GM18520 (cell line): ENCODE results near the gene LIX1L.

Experiments
- ATAC-seq: cut with Tn5 transposase; IDR thresholded peaks from one replicate; pipeline ENCODE4 v1.9.1; 2021; ENCODE audit not compliant: unreplicated experiment

LIX1L gene

DNA sequence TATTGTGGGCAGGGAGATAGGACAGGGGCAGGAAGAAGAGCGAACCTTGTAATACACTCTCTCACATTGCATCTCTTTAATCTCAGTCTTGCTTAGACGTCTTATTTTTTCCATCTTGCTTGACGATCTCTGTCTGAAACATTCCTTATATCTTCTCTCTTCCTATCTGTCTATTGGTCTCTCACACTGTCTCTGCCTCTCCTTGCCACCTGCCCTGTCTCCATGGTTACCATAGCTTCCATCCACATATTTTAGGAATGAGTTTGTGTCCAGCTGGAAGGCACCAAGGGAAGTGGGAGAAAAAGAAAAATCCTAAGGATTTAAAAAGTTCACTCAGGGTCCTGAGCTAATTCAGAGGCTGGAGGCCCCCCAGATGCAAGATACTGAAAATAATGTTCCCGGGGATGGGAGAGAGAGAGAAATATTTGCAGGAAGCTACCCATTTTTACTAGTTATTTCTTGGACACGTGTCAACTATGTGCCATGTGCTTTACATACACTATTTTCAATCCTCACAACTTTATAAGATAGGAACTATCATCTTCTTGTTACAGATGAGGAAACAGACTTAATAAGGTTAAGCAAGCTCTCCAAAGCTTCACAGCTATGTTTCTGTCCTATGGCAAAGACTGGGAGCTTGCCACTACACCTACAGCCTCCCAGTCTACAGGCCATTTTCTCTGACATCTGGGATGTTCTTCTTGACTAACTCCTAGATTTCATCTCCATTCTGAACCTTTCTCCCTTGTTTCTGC lies 5.6 kb upstream of the LIX1L start:
- ATAC-seq, result no peak

DNA sequence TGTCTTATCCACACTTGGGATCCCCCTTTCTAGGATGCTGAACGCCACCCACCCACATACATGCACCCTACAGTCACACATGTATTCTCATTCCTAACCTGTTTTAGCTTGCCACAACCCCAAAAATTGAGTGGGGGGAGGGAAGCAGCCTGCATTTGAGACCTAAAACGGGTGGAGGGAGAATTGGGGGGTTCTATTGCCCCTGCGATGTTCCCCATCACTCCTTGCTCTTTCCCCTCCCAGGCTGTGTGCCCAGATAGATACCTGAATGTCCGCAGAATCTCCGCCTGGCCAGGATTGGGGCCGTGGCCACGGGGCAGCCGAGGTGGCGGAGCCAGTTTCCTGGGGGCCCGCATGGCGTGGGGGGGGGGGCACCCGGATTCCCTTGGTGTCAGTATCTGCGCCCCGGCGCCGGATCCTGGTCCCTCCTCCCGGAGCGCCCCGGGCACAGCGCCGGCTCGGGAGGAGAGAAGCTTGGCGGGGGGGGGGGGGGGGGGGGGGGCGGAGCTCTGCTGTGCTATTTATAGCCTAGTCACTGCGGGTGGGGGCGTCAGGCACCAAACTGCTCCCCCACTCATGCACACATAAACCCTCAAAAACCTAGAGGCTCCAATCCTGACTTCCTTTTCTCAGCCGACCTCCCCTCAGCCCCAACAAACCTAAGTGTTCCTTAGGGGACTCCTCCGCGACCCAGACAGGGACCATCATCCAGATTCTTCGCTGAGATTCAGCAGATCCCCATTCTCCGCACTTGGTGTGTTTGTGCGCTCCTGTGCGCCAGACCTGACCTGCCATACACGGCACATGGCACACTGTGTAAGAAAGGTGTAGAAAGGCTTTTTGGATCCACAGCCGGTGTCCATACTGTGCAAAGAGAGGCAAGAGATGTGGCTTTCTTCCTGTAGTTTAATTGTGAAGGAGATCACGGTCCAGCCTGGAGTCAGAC lies 4.6 kb upstream of the LIX1L start:
- no peak for ATAC-seq

DNA sequence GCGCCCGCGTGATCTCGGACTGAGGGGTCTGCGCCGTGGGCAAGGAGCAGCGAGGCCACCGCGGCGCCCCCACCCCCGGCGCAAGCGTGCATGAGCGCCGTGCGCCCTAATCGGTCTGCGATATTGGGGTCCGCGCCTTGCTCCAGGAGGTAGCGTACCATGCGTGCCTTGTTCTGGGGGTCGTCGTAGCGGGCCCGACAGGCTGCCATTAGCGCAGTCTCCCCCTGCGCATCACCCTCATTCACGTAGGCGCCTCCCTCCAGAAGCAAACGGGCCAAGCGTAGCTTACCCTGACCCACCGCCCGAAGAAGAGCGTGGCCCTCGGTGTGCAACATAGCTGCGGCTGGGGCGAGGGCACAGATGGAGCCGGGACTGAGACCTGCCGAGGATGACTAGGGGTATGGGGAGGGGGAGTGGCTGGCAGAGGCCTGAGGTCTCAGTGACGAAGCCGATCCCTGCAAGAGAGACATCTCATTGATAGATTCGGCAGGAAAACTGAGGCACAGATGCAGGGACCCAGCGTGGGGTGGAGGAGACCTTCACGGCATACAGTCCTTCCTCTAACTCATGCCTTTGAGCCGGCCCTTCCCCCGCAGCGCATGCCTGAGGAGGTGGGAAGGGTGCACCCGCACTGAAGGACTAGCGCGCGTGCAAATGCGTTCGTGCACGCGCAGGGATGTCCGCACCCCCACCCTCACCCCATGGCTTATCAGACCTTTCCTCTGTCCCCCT lies 3.8 kb upstream of the LIX1L start:
- ATAC-seq, result no peak

DNA sequence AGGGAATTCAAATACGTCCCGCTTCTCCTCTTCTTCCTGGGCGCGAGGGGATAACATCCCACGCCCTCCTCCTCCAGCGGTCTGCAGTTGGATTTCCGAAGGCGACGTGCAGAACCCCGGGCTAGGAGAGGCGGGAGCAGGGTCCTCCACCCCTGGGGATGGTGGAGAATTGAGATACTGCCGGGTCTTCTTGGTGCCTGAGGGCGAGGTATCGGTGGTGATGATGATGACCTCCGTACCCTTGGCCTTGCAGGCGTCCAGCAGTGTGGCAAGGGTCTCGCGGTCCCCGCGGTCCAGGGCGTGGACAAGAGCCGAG lies 3.2 kb upstream of the LIX1L start:
- ATAC-seq, result no peak

DNA sequence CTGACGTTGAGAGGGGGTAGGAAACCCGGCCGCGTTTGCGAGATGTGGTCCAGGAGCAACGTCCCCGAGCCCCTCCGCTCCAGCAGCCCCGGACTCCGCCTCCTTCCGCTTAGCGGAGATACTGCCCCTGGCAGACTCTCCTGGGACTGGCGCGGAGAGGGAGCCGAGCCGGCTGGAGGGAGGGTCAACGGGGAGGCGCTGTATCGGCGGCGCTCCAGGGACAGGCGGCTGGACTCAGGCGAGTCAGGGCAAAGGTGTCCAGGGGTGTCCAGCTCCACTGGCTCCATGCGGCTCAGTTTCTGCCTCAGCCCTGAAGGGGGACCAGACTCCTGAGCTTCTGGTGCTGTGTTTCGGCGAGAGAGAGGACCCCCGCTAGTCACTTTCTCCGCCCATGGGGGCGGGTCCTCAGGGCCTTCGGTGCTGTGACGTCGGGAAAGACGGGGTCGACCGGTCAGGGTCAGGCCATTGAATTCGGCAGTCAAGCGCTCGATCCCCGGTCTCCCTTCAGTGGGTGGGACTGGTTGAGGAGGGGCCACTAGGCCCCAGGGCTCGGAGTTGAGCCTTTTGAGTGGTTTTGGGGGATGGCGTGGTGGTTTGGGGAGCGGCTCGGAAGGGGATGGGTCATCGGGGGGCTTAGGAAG lies 2.8 kb upstream of the LIX1L start:
- no peak for ATAC-seq

DNA sequence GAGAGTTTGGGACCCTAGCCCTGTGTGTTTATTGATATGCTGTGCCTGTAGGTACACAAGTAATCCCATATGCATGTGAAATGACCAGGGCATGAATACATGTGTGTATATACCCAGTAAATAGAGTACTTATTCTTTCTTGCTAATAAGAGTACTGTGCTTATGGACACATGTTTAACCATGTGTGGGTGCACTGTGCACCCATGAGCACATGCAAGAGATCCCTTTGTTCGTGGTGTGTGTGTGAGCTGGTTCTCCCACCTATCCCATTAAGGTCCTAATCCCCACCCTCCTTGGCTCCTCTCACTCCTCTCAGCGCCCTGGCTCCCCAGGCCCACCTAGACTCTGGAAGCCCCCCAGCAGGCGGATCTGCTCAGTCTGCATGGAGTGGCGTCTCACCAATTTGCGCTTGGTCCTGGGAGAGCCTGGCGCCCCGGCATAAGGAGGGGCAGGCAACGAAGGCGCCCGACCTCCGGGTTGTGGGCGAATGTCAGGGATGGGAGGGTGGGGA lies 2.2 kb upstream of the LIX1L start:
- no peak for ATAC-seq

DNA sequence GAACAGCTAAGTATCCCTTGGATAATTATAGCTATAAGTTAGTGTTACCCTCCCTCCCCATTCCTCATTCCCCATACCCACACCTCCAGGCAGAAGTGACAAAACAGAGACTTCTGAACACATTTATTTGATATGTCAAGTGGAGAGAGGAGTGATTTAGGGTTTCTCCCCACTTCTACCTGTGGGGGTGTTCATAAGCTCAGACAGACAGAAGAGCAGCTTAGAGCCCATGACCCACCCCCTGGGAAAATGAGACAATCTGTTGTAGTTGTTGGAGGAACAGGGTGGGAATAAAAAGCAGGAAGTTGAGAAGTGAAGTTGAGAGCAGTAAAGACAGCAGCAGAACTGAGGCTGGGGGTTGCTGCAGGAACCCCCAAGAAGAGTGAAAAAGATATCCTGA lies 1.5 kb upstream of the LIX1L start:
- no peak for ATAC-seq

DNA sequence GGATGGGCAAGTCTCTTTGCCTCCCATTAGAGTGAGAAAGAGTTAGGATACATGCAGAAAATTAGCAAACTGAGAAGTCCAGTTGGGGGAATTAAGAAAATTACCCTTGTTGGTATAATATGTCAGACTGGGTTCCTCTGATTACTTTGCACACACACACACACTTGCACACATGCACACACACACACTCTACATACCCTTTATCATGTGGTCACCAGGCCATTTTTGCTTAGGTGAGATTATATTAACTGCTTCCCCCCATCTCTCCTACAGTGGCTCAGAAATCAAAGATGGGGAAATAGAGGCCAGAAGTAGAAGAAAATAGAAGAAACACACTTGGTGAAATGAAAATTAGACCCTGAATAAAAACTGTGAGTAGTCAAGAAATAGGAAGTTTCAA lies 917 bp upstream of the LIX1L start:
- ATAC-seq, result no peak

DNA sequence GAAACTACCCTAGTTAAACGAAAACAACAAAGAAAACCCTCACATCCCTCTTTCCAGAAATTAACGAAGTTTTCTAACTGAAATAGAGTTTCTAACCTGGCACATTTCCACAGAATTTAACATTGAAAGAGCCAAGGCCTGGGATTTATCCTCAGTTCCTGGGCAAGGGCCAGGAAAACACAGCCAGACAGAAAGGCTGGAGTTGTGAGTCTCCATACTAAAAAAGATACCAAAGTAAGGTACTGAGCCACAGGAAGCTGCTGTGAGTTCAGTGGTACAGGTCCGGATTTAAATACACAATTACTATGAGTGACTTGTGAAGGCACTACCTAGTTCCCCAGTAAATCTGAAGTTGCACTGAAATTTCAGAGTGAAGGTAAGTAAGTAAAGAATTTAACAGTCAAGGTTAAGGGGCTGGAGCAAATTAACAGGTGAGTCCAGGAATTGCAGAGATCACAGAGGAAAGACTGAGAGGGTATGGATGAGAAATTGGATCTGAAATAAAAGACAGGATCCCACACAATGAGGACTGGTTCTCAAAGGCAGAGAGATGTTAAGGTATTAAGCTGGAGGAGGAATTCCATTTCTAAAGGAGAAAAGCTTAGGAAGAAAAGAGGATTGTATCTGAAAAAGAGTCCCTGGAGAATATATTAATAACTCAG lies 905 bp downstream of the LIX1L start:
- no peak for ATAC-seq

DNA sequence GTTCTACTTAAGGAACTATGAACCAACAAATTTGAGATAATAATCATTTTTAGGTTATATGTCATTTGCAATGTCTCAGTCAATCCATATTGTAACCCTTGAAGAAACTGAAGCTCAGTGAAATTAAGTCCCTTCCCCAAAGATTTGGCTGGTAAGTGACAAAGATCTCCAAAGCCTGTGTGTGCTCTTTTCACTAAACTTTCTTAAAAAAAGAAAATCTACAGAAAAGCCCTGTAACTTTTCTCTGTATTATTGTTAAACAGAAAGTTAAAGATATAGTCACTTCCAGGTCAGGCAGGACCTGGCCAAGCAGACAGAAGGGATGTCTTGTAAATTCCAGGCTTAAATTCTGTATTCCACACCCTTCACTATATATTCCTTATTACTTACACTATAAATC lies 1.5 kb downstream of the LIX1L start:
- ATAC-seq, result no peak

DNA sequence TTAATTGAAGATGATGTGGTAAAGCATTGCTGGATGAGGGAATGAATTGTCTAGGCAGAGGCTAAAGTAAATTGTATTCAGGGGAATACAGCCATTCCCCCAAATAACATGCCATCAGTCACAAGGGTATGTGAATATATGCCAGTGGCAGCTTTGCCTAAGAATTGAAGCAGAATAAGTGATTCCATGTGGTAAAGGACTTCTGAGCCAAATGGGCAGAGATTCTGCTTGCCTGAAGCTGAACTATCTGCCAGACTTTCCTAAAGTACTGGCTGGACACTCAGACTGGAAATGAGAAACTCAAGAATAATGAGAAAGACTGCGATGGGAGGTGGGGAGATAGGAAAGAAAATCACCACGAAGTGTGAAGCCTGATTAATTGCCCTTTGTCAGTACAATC lies 2.4 kb downstream of the LIX1L start:
- no peak for ATAC-seq

DNA sequence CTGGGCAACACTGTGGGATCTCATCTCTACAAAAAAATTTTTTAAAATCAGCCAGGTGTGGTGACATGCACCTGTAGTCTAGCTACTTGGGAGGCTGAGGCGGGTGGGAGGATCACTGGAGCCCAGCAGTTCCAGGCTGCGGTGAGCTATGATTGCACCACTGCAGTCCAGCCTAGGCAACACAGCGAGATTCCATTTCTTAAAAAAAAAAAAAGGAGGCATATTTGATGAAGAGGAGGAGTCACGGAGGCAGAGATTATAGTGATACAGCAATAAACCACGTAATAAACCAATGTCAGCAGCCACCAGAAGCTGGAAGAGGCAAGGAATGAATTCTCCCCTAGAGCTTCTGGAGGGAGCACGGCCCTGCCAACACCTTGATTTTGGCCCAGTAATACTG lies 4.0 kb downstream of the LIX1L start:
- ATAC-seq, result no peak

DNA sequence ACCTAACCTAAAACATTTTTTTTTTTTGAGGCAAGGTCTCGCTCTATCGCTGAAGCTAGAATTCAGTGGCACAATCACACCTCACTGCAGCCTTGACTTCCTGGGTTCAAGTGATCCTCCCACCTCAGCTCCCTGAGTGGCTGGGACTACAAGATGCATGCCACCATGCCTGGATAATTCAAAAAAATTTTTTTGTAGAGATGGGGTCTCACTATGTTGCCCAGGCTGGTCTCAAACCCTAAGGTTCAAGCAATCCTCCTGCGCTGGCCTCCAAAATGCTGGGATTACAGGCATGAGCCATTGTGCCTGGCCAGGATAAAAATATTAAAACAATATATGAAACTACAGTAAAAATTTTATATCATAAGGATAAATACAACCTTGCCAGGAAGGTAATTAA lies 4.9 kb downstream of the LIX1L start:
- no peak for ATAC-seq

DNA sequence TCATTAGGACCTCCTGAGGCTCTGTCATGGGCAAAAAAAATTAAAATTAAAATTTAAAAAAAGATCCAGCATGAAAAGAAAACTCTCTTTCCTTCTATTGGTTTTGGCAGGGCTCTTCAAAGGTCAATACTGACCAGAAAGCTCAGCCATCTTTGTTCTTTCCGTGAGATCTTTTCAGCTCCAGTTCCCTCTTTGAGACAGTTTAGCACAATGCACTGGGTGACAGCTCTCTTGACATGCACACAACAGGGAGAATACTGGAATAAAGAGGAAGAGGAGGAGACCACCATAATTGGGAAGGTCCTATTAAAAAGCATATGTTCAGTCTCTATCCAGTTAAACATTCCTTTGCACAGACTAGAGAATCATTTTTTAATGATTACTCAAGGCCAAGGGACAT lies 6.3 kb downstream of the LIX1L start:
- no peak for ATAC-seq

DNA sequence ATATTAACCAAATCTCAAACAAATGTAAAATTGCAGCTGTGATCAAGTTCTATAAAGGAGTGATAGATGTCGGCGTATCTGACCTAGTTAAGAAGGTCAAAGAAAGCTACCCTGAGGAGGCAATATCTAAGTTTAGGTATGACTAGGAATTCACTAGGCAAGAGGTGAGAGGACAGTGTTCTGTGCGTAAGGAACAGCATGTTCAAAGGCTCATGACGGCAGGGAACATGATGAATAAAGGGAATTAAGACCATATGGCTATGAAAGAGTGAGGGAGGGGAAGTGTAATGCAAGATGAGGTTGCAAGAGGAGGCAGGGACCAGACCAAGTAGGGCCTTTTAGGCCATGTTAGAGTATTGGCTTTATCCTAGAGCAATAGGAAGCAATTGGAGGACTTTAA lies 8.6 kb downstream of the LIX1L start:
- ATAC-seq, result no peak

DNA sequence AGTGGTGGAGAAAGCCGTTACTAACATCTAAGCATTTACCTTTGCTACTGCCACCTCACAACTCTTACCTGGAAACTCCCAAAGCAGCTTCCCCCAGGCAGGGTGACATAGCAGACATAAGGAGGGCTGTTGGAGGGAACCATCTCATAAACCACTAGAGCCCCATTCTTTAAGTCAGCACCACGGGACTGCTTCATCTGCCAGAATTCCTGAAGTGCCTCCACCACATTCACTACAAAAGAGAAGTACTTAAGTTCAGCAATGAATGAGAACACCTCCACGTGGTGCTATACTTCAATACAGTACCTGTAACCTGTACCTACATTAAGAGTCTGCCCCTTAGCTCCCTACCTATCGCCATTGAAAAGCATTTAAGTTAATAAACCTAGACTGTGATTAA lies 10.3 kb downstream of the LIX1L start:
- no peak for ATAC-seq

DNA sequence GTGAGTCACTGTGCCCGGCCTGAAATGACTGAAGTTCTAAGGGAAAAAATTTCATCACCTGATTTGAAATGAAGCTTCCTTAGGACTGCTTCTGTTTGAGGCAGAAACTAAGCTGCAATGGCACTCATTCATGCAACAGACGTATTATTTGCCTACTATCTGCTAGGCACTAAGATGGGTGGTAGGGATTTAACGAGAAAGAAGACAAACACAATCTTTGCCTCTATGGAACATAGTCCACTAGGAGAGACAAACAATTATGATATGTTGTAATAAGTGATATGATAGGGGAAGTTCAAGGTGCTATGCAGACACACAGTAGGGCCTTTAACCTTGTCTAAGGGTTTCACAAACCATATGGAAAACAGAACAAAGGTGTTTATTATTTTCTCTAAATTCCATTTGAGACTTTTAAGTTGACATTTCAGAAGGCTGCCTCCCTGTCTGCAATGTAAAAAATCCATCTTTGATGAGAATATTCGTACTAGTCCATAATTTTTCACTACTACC lies 11.3 kb downstream of the LIX1L start:
- ATAC-seq, result no peak

DNA sequence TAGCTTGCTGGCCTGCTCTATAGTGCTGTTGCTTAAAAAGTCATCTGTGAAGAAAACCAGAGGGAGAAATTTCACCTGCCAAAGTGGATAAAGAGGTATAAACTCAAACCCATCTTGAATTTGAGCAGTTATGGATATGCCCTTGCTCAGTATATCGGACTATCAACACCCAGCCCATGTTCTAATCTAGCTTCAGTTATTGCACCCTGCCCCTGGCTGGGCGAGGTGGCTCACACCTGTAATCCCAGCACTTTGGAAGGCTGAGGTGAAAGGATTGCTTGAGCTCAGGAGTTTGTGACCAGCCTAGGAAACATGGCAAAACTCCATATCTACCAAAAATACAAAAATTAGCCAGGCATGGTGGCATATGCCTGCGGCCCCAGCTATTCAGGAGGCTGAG lies 13.3 kb downstream of the LIX1L start:
- ATAC-seq, result no peak

DNA sequence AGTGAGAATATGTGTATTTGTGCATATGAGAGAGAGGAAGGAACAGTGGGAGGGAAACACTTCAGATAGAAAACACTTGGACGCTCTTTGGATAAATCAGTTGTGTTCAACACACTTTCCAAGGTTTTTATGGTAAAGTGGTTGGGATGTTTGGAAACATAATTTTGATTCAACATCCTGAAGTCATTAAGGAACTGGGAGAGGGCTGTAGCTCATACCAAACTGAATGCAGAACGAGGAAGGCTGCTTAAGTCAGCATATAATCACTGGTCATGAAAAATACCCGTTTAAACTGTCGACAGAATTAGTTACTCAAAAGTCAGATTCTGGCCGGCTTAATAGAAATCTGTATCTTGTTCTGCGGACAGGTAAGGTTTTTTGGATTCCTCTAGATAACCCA lies 14.9 kb downstream of the LIX1L start:
- ATAC-seq, result no peak

DNA sequence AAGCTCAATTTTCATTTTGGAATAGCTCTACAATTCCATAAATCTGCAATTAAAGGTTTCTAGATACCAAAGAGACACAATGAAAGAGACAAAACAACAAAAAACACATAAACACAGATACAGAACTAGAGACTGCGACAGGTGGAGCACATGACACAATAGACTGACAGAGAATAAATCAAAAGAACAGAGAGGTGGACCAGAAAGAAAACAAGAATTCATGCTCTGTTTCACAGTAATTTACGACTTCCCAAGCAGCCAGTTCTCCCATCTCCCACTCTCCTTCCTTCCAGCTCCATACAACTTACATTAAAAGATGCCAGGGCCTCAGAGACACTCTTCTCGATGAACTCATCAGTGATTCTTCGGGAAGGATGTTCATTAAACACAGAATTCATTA lies 15.4 kb downstream of the LIX1L start:
- no peak for ATAC-seq
